ENCODE data around the gene ARTN.

ARTN gene

DNA sequence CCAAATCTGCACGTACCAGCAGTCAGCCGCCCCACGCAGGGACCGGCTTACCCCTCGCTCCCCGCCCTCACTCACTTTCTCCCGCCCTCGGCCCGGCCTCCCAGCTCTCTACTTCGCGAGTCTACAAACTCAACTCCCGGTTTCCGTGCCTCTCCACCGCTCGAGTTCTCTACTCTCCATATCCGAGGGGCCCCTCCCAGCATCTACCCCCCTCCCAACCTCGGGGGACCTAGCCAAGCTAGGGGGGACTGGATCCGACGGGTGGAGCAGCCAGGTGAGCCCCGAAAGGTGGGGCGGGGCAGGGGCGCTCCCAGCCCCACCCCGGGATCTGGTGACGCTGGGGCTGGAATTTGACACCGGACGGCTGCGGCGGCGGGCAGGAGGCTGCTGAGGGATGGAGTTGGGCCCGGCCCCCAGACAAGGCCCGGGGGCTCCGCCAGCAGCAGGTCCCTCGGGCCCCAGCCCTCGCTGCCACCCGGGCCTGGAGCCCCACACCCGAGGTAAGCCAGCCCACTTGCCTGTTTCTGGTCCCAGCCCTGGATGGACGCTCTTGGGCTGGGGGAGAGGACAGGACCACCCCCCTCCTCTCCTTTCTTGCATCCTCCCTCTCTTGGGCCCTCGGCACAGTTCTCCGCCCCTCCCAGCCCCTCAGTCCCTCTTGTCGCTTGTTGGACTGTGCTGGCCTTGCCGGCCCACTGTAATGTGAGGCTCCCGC lies at the start of gene ARTN:
ARTN (plus strand) TSS at position 416 of the 715 bp plus-strand sequence. CDS start 1,856 bp downstream, outside the sequence.
- DNase-seq (ENCODE audit: low spot score) = no peak

DNA sequence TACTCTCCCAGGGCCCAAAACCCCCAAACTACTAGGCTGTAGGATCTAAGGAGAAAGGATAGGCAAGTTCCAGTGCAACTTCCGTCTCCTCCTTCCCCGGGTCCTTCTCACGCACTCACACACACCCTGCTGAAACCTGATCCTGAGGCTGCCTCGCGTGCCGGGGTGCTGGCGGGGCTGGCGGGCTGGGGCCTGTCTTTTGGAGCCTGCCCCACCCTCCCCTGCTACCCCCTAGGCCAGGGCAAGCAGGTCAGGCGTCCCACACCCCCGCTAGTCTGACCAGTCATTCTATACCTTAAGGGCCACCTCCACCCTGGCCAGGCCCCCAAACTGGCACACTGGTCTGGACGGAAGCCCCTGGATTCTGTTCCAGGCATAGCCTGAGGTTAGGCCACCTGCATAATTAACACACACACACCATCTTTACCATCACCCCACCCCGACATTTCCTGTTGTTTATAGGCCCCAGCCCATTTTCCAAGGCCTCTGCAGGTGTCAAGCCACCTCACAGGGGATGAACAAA lies 48.3 kb upstream of the ARTN start:
- DNase-seq (ENCODE audit: low spot score) = no peak

- DNase-seq (ENCODE audit: low spot score) = no peak
Measured at GRCh38 chr1:43887748-43888147, 45.9 kb upstream of the ARTN start.

DNA sequence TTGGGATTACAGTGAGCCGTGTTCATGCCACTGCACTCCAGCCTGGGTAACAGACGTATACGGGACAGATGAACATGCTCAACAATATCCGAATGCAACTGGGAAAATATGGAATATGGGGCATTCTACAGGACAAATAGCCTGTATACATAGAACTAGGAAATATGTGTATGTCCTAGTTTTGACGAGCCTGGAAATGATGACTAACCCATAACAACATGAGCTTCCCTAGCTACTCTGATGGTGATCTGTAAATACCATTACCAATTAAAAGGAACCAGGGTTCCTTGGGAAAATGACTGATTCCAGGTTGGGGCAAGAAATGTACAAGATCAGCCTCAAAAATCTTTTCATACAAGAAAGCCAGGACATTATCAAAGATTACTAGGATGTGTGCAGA lies 42.8 kb upstream of the ARTN start:
- no peak for DNase-seq (ENCODE audit: low spot score)

DNA sequence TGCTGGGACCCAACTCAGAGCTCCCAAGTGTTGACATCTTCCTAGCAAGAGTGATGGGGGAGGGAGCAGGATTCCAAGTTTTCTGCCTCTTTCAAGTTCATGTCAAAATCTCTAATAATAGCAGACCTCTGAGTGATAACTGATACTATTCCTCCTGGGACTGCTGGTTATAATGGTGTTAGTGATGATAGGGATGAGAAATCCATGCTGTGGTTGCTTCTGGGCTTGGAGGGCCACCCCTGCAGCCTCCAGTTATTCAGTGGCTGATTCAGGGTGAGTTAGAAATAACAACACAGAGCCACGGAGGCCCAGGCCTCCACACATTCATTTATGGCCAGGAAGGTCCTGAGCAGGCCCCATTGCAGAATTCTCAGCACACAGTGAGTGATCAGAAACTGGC lies 40.6 kb upstream of the ARTN start:
- no peak for DNase-seq (ENCODE audit: low spot score)

- no peak for DNase-seq (ENCODE audit: low spot score)
Measured at GRCh38 chr1:43898981-43899380, 34.6 kb upstream of the ARTN start.

DNA sequence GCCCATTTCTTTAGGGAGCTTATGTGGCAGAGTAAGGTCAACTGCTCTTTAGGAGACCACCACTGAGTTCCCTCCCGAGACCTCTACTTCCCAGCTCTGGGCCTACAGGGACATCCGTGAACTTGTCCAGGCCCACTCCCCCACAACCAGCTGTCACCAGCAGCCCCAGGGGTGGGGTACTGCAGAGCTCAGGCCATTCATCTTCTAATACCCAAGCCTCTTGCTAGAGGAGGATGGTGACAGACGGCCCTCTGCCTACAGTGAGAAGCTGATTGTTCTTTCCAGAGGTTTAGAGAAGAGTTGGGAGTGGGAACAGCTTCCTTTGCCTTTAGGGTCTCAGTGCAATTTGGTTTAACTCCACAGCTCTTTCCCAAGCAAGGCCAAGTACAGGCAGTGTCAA lies 33.2 kb upstream of the ARTN start:
- DNase-seq (ENCODE audit: low spot score) = no peak

GRCh38 chr1:43901196-43901961 lies 32.2 kb upstream of the ARTN start:
- no peak for DNase-seq (ENCODE audit: low spot score)

DNA sequence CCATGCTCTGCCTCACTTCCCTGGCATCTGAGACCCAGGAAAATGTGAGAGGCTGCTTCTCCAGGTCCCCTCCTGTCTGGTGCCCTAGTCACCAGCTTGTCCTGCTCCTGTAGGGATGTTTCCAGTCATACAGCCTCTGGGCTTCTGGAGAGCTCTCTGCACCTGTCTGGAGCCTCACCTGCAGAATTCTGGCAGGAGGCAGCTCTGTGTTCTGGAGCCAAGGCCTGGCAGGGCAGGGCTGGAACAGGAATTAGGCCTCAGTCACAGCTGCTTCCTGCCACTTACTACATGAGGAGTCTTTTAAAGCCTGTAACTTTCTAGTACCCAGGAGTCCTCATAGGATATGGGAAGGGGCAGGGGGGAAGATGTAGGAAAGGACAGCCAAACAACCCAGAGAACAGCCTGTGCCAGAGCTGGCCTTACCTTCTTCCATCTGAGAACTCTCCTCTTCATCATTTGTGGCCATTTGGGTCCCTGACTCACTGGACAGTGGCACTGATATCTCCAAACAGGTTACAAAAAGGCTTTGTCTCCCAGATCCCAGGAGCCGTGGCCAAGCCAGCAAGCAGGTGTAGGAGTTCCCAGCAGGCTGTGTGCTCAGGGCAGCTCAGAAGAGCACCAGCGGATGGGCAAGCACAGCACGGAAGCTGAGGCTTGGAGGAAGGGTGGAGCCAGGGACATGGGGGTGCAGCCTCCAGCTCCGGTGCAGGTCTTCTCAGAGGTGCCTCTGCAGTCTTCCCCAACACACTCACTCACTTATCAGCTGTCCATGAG lies 31.4 kb upstream of the ARTN start:
- no peak for DNase-seq (ENCODE audit: low spot score)

GRCh38 chr1:43904660-43905551 lies 28.7 kb upstream of the ARTN start:
- no peak for DNase-seq (ENCODE audit: low spot score)

- DNase-seq (ENCODE audit: low spot score) = no peak
Measured at GRCh38 chr1:43908226-43908625, 25.4 kb upstream of the ARTN start.

DNA sequence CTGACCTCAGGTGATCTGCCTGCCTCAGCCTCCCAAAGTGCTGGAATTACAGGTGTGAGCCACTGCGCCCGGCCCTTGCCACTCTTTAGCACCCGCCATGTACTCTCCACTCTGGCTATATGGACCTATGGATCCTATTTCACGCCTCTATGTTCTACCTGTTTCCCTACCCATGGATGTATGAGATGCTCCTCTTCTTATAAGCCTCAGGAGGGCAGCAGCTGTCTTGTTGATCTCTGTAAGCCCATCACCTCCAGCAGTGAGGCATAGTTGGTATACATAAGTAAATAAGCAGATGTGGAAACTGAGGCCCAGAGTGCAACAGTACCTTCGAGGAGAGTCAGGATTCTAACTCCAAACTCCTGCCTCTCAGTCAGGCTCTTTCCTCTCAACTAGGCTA lies 24.7 kb upstream of the ARTN start:
- DNase-seq (ENCODE audit: low spot score) = no peak

DNA sequence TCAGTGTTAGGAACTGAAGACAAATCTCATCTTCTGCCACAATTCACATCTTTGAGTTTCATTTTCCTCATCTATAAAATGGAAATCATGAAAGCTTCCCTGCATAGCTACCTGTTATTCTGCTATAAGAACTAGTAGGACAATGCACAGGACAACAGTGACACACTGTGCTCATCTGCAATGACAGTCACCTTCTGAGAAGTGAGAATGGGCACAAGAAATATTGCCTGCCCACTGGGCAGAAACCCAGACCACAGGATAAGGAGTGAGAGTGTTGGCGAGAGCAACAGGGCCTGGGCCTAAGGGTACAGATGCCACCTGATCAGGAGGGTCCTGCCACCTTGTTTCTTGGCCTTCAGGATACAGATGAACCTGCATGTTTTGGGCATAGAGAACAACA lies 23.3 kb upstream of the ARTN start:
- no peak for DNase-seq (ENCODE audit: low spot score)

DNA sequence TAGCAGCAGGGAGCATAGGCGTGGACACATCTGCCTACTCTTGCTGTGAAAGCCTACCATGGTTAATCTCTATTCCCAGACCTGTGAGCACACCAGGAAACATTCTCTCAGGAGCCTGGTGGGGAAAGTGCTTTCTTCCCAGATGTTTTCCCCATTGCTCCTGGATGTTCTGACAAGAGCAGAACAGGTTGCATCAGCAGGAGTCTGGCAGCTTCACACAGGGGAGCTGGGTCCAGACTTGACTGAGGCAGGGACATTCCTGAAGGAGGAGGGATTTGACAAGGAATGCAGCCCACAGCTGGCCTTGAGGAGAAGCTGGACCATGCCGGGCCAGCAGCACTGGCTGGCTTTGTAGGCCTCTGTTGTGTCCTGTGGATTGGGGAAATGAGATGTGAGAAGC lies 21.0 kb upstream of the ARTN start:
- DNase-seq (ENCODE audit: low spot score) = no peak

- no peak for DNase-seq (ENCODE audit: low spot score)
Measured at GRCh38 chr1:43913051-43913501, 20.5 kb upstream of the ARTN start.

DNA sequence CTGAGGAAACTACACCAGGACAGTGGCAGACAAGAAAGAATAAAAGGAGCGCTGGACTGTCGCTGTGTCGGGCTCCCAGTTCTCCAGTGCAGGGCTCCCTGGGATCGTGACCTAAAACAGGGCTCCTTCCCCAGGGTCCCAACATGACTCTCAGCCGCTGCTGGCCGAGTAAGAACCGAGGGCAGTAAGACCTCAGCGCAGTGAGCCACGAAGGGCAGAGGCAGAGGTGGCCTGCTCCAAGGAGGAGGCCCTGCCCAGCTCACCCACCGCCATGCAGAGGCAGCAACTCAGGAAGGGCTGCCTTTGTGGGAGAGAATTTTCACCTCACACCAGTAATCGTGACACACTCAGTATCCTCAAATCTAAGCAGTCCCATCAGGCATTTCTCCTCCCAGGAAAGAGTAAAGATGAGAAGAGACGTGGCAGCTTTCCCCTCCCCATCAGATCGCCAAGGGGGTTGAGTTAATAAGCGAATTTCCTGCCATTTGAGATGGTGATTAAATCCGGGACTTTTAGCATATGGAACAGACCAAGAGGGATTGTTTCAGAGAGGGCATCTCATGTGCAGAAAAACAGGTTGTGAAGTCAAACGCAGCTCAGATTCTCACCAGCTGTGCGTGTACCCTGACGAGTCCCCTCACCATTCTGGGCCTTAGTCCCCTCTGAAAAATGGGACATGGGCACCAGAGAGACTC lies 19.8 kb upstream of the ARTN start:
- no peak for DNase-seq (ENCODE audit: low spot score)

DNA sequence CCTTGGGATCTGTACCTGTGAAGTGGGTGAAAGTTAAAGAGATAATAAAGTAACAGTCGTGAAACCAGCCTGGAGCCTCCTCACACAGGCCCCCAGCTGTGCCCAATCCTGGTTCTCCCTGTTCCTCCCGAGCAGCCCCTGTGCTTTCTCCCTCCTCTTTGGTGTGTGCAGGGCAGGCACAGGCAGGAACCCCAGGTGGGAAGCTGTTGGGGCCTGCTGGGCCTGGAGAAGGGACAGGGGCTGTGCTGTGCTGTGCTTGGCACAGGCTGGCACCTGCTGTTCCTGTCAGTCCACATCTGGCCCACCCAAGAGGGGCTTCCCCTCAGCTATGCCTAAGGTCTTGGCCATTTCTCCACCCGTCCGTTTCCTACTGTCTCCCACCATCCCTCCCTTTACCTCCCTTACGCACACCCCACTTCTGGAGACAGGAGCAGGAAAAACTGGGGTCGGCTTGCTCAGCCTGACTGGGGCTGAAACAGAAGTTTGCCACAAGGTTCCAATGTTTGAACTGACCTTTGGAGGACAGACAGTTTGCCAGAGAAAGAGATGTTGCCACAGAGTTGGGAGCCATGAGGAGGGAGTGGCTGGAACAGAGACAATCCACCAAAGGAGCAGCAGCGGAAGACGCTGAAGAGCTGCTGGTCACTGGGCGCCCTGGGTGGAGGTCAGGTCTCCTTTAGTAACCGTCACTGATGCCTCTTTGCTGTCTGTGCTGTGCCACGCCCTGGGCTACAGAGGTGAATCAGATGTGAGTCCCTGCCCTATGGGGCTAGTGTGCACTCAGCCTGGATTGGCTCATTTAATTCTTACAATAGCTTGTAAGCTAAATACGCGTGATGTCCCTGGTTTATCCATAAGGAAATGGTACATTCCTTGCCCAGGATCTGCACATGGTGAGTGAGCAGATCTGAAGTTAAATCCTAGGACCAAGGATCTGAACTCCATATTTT lies 18.8 kb upstream of the ARTN start:
- DNase-seq (ENCODE audit: low spot score) = no peak

DNA sequence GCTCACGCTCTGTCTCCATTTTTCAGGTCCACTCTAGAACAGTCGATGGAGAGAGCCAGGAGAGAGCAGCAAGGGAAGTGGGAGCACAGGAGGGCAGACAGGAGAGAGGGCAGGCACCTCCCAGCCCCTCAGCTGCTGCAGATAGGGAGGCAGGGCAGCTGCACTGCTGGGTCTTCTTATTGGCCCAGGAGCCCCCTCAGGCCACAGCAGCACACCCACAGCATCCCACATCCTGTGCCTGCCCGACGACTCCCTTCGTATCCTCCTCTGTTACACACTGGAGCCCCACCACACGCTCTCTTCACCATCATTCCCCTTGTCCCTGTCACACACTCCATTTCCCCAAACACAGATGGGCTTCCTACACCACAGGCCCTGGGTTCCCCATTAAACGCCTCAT lies 13.7 kb upstream of the ARTN start:
- no peak for DNase-seq (ENCODE audit: low spot score)

GRCh38 chr1:43921022-43921421 lies 12.6 kb upstream of the ARTN start:
- DNase-seq (ENCODE audit: low spot score) = no peak

GRCh38 chr1:43924516-43924915 lies 9.1 kb upstream of the ARTN start:
- no peak for DNase-seq (ENCODE audit: low spot score)

Measured in NAMALWA (cell line).